A673 (cell line): ENCODE measurements around the gene HOMER2. TPM values are rescaled to one million over a fixed set of nuclear protein-coding genes. Genes with fewer than 3 reads are reported as not detected.

Experiments used
- BruUV-seq: library from RNA; stranded (reverse); fragments of 400-500 nt; replicated peaks from 2 replicates; lab custom pipeline; 2021; lab: Mats Ljungman, UMichigan
- CTCF ChIA-PET: fragments of 300-600 bp; sonication (Branson Sonifier 250); formaldehyde crosslinking; loops from one replicate; lab custom pipeline; 2022; ENCODE audit warnings: antibody characterized with exemption; lab: Charles Lee
- POLR2A ChIA-PET: fragments of 300-600 bp; sonication (Branson Sonifier 250); formaldehyde crosslinking; loops from one replicate; lab custom pipeline; 2022; ENCODE audit warnings: antibody characterized with exemption; ENCODE audit not compliant: low non-redundant PET; lab: Charles Lee
- DNase-seq: peaks from one replicate; pipeline ENCODE4 v3.0.0-alpha.2; 2015; ENCODE audit warnings: low spot score
- H3K27ac ChIP-seq: fragments of 200-600 bp; sonication (generic); 2 replicates; pipeline ENCODE4 v1.5.1; 2016; ENCODE audit warnings: mixed run types, low read depth, mild to moderate bottlenecking, mixed read lengths, antibody characterized with exemption, low read length; ENCODE audit not compliant: poor library complexity, severe bottlenecking
- H3K27me3 ChIP-seq: fragments of 200-600 bp; sonication (generic); replicated peaks from 2 replicates; pipeline ENCODE4 v1.6.1; 2017; ENCODE audit warnings: mixed run types, low read depth, mild to moderate bottlenecking, mixed read lengths, antibody characterized with exemption, low read length; ENCODE audit not compliant: insufficient read depth, poor library complexity
- H3K36me3 ChIP-seq: fragments of 200-600 bp; sonication (generic); 2 replicates; pipeline ENCODE4 v1.6.1; 2016; ENCODE audit warnings: mixed run types, mild to moderate bottlenecking, mixed read lengths, antibody characterized with exemption, low read length; ENCODE audit not compliant: insufficient read depth, poor library complexity, severe bottlenecking
- H3K4me1 ChIP-seq: fragments of 200-600 bp; sonication (generic); 2 replicates; pipeline ENCODE4 v1.6.1; 2017; ENCODE audit warnings: mixed run types, mild to moderate bottlenecking, mixed read lengths, antibody characterized with exemption, low read length; ENCODE audit not compliant: insufficient read depth, poor library complexity, severe bottlenecking
- H3K4me3 ChIP-seq: fragments of 200-600 bp; sonication (generic); 2 replicates; pipeline ENCODE4 v1.5.1; 2016; ENCODE audit warnings: low read depth, mixed run types, mild to moderate bottlenecking, mixed read lengths, low read length; ENCODE audit not compliant: poor library complexity, severe bottlenecking
- H3K9me3 ChIP-seq: fragments of 200-600 bp; sonication (generic); 2 replicates; pipeline ENCODE4 v1.6.1; 2016; ENCODE audit warnings: mixed run types, low read depth, mild to moderate bottlenecking, mixed read lengths, antibody characterized with exemption, low read length; ENCODE audit not compliant: poor library complexity, severe bottlenecking
- EZH2 ChIP-seq: fragments of 200-600 bp; sonication (generic); IDR thresholded peaks from 2 replicates; pipeline ENCODE4 v1.6.1; 2017; ENCODE audit warnings: borderline replicate concordance, low read depth, mild to moderate bottlenecking, mixed read lengths, antibody characterized with exemption, low read length; ENCODE audit not compliant: poor library complexity, severe bottlenecking
- intact Hi-C: fragments of 100-400 bp; cut with micrococcal nuclease; formaldehyde crosslinking; loops from one replicate; pipeline ENCODE4 v1.10.0; 2022; ENCODE audit not compliant: unreplicated experiment
- total RNA-seq: library from RNA; stranded (reverse); gene quantifications from 2 replicates; pipeline ENCODE4 v1.2.3, GENCODE V29; 2021
- TF ChIP-seq, protein P1 (sequence below): fragments of 300-800, 200-600 bp; sonication (generic); conservative IDR thresholded peaks from 2 replicates; pipeline ENCODE4 v1.5.1; 2017; ENCODE audit warnings: low read depth, mild to moderate bottlenecking, antibody characterized with exemption, low read length, moderate library complexity, mixed read lengths

HOMER2 gene
- total RNA-seq, 1 experiment from 2014 or later: 6.7 TPM

DNA sequence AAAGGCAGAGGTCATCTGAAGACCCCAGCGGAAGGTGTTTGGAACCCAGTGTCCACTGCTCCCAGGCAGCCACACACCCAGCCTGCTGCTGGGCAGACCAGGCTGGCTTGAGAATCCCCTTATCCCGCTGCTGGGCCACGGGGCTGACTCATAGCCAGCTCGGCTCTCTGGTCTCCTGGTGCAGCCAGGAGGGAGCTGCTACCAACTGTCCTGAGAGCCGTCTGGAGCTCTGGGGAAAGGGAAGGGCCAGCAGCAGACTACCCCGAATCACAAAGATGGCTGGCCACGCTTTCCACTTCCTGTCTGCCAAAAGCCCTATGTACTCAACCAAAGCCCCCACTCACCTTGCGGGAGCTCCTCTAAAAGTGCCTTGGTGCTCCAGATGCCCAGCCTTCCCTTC is 104.8 kb downstream of the HOMER2 start:
- Histone ChIP-seq H3K36me3 (no peaks in the 10 kb centered on the region), H3K27ac (no peak overlapping the region), H3K4me3 (no peak overlapping the region), H3K27me3 (no peaks in the 10 kb centered on the region), H3K9me3 (no peaks in the 10 kb centered on the region), H3K4me1 (peaks cover 10% of the 10 kb centered on the region)
- ChIA-PET POLR2A (interaction anchor here (0.6 kb wide), 1 partner anchor 13 kb away, joined by 3 read pairs; no protein-coding TSS in a partner anchor), CTCF (no interaction called here)
- TF ChIP-seq, protein P1, sequence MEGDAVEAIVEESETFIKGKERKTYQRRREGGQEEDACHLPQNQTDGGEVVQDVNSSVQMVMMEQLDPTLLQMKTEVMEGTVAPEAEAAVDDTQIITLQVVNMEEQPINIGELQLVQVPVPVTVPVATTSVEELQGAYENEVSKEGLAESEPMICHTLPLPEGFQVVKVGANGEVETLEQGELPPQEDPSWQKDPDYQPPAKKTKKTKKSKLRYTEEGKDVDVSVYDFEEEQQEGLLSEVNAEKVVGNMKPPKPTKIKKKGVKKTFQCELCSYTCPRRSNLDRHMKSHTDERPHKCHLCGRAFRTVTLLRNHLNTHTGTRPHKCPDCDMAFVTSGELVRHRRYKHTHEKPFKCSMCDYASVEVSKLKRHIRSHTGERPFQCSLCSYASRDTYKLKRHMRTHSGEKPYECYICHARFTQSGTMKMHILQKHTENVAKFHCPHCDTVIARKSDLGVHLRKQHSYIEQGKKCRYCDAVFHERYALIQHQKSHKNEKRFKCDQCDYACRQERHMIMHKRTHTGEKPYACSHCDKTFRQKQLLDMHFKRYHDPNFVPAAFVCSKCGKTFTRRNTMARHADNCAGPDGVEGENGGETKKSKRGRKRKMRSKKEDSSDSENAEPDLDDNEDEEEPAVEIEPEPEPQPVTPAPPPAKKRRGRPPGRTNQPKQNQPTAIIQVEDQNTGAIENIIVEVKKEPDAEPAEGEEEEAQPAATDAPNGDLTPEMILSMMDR: no peak
- no peak for TF ChIP-seq EZH2
- BruUV-seq: no TSS peak
- DNase-seq: no peak
- intact Hi-C loops: no loop called here

DNA sequence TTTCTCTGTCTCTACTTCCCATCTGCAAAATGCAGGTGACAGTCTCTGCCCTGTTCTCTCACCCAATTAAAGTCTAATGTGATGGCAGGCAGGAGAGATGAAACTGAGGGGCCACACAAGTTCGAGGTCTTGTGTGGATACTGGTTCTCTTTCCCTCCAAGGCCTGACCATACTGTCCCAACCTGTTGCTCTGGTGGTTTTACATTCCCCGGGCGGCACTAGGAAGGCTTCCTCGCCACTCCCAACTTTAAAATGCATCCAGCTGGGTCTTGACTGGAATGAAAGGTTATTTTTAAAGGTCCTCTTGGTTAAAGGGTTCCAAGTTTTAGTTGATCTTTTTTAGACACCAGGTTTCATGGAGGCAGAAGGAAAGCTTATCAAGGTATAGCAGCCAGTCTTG is 105.9 kb downstream of the HOMER2 start:
- CTCF ChIA-PET: no interaction called here
- TF ChIP-seq, protein P1: no peak
- no peak for TF ChIP-seq EZH2
- intact Hi-C loops: no loop called here
- Histone ChIP-seq H3K27ac (no peak overlapping the region), H3K4me3 (no peak overlapping the region), H3K4me1 (peaks cover 6% of the 10 kb centered on the region), H3K27me3 (no peaks in the 10 kb centered on the region), H3K36me3 (no peaks in the 10 kb centered on the region), H3K9me3 (no peaks in the 10 kb centered on the region)
- BruUV-seq: no TSS peak
- no peak for DNase-seq
- POLR2A ChIA-PET: no interaction called here

DNA sequence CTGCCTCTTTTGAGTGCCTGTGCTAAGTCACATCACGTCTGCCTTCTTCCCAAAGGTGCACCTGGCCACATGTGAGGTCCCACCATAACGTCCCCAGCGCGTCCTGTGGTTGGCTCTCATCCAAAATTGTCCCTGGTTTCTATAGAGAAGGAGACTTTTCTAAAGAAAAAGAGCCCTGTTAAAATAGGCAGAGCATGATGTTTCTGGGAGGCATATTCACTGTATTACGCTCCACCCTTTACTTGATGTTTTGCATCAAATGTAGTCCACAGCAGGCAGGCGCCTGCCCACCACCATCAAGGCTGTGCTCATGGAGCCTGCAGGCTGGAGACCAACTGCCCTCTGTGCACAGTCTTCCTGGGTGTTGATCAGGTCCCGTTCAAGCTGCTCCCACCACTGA is 106.8 kb downstream of the HOMER2 start:
- Histone ChIP-seq H3K9me3 (no peaks in the 10 kb centered on the region), H3K27me3 (no peaks in the 10 kb centered on the region), H3K27ac (no peak overlapping the region), H3K36me3 (no peaks in the 10 kb centered on the region), H3K4me1 (no peaks in the 10 kb centered on the region), H3K4me3 (no peak overlapping the region)
- no peak for DNase-seq
- TF ChIP-seq, protein P1: no peak
- TF ChIP-seq EZH2: no peak
- no TSS peak for BruUV-seq
- POLR2A ChIA-PET: no interaction called here
- CTCF ChIA-PET: no interaction called here
- intact Hi-C loops: no loop called here
